ENCODE results near the gene HES7. TPM values are rescaled to one million over a fixed set of nuclear protein-coding genes. Genes with fewer than 3 reads are reported as not detected.

Gene HES7
- total and polyA plus RNA-seq, 9 of the 15 experiments (the other 6 are each of a cell fraction or from before 2014, with no cell fraction given) = 0.03 to 1.7 (median 0.14) TPM; not detected in 1

DNA sequence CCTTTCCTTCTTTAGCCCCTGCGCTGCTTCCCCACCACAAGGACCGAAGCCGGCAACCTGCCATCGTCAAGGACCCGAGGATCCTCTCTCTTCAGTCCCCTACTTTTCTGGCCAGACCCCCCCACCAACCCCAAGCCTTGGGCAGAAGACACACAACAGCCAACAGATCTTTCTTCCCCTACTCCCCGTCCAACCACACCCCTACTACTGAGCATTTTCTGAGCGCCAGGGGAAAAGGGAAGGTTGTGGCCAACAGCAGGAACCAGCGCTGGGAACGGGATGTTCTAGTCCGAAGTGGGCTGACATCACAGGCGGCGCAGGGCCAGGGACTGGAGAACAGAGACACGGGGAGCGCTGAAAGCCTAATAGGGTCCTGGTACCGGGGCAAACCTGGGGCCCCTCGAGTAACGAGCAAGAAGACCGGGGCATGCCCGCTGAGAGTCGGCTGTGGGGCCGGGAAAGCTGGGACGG, 27.8 kb upstream of the HES7 start:
- no peaks in the 10 kb centered on the region for H3K9me1 ChIP-seq (ENCODE audit: control insufficient read depth, insufficient read depth, low read length)
- peak overlapping the region; percentile 78 for H3K27ac ChIP-seq (ENCODE audit: extremely low read depth, low read depth, low read length)
- no peaks in the 10 kb centered on the region for H3K27me3 ChIP-seq (ENCODE audit: control insufficient read depth in 2 of 2, insufficient read depth in 2 of 2, low read length in 2 of 2)
- WGBS (ENCODE audit: insufficient coverage, low coverage, missing lambda C conversion rate) = under 1% methylated on average over 13 of the region's 22 CpGs
- peak overlapping the region; percentile 49 to 95 for H3K9ac ChIP-seq (ENCODE audit: insufficient read depth in 1 of 2, low read depth in 2 of 2, low read length in 2 of 2)
- no TSS peak for BruUV-seq (replicated peaks)
- ChIA-PET CTCF (ENCODE audit: low intra/inter-chr PET ratio) (interaction anchor here (0.6 kb wide), 1 partner anchor 403 kb away, joined by 3 read pairs; no protein-coding TSS in a partner anchor), POLR2A (interaction anchor here (0.7 to 2.8 kb wide), 6 partner anchors 10 to 187 kb away, joined by 3 to 19 read pairs (median 4); no protein-coding TSS in a partner anchor)
- intact Hi-C loops (cut with micrococcal nuclease) (no loop called here), in situ Hi-C loops (cut with MboI) (no loop called here)
- H3K9me3 ChIP-seq (replicated peaks; ENCODE audit: control insufficient read depth, insufficient read depth, low read depth, low read length) = no peaks in the 10 kb centered on the region
- peak overlapping the region; percentile 70 for H2AFZ ChIP-seq (ENCODE audit: low read depth, low read length)
- peak overlapping the region; percentile 89 for H3K4me2 ChIP-seq (ENCODE audit: insufficient read depth, low read length)
- DNase-seq (ENCODE audit: extremely low read depth in 1 of 4, low spot score in 3 of 4) (no peak), ATAC-seq (no peak), FAIRE-seq (peak; percentile 80)
- 0 out of 2 replicates have a peak, but pooled peaks cover 4% of the 10 kb centered on the region for H4K20me1 ChIP-seq (replicated peaks; ENCODE audit: control insufficient read depth, insufficient read depth, low read length)
- H3K79me2 ChIP-seq (ENCODE audit: control insufficient read depth, insufficient read depth, low read length) = peaks cover 43% of the 10 kb centered on the region
- peaks cover 31 to 68% of the 10 kb centered on the region in 2 experiments for H3K4me1 ChIP-seq (replicated peaks in 1 of 2; ENCODE audit: control insufficient read depth in 2 of 2, insufficient read depth in 2 of 2, low read length in 2 of 2)
- H3K4me3 ChIP-seq = peak overlapping the region; percentile 53
- H3K36me3 ChIP-seq (ENCODE audit: control insufficient read depth, insufficient read depth, low read length) = peaks cover 32% of the 10 kb centered on the region; the same call in 2 of the 3 replicates
- no peak for TF ChIP-seq ZNF431 (CRISPR knock-in tag; IDR thresholded peaks at IDR 0.05)
- peak; percentile 8; the same call in 1 of the 2 replicates for TF ChIP-seq PHF8 (IDR thresholded peaks at IDR 0.05; ENCODE audit: borderline replicate concordance, low read length)
- TF ChIP-seq KDM5B (IDR thresholded peaks at IDR 0.05; ENCODE audit: insufficient replicate concordance, low read depth, low read length) = peak; percentile 51
- TF ChIP-seq JUN (IDR thresholded peaks at IDR 0.05; ENCODE audit: borderline replicate concordance, low read depth, low read length) = no peak
- no peak for TF ChIP-seq JUN (CRISPR knock-in tag; IDR thresholded peaks at IDR 0.05; ENCODE audit: borderline replicate concordance)
- 0 out of 4 replicates have a peak, but pooled peaks of 1 of the 2 experiments have one; percentile 1 for TF ChIP-seq FOXA3 (CRISPR knock-in tag; conservative IDR thresholded peaks at IDR 0.05 in 1 of 2, IDR thresholded peaks at IDR 0.05 in 1 of 2)
- TF ChIP-seq, protein P1, sequence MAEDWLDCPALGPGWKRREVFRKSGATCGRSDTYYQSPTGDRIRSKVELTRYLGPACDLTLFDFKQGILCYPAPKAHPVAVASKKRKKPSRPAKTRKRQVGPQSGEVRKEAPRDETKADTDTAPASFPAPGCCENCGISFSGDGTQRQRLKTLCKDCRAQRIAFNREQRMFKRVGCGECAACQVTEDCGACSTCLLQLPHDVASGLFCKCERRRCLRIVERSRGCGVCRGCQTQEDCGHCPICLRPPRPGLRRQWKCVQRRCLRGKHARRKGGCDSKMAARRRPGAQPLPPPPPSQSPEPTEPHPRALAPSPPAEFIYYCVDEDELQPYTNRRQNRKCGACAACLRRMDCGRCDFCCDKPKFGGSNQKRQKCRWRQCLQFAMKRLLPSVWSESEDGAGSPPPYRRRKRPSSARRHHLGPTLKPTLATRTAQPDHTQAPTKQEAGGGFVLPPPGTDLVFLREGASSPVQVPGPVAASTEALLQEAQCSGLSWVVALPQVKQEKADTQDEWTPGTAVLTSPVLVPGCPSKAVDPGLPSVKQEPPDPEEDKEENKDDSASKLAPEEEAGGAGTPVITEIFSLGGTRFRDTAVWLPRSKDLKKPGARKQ (CRISPR knock-in tag; IDR thresholded peaks at IDR 0.05) = no peak
- no peak for TF ChIP-seq NELFE (IDR thresholded peaks at IDR 0.05; ENCODE audit: insufficient read depth, insufficient read length)
- TF ChIP-seq ILK (tag; IDR thresholded peaks at IDR 0.05; ENCODE audit: borderline replicate concordance, low read depth) = no peak
- peak; percentile 14 for TF ChIP-seq CHD1 (IDR thresholded peaks at IDR 0.05; ENCODE audit: low read length)
- 0 out of 2 replicates have a peak, but pooled peaks have one; percentile 23 for TF ChIP-seq KAT7 (CRISPR knock-in tag; IDR thresholded peaks at IDR 0.05; ENCODE audit: borderline replicate concordance)
- TF ChIP-seq SNRNP70 (optimal IDR thresholded peaks at IDR 0.05; ENCODE audit: low read depth, low read length) = no peak
- TF ChIP-seq, protein P2, sequence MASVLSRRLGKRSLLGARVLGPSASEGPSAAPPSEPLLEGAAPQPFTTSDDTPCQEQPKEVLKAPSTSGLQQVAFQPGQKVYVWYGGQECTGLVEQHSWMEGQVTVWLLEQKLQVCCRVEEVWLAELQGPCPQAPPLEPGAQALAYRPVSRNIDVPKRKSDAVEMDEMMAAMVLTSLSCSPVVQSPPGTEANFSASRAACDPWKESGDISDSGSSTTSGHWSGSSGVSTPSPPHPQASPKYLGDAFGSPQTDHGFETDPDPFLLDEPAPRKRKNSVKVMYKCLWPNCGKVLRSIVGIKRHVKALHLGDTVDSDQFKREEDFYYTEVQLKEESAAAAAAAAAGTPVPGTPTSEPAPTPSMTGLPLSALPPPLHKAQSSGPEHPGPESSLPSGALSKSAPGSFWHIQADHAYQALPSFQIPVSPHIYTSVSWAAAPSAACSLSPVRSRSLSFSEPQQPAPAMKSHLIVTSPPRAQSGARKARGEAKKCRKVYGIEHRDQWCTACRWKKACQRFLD (CRISPR knock-in tag; IDR thresholded peaks at IDR 0.05) = no peak
- no peak for TF ChIP-seq ZKSCAN3 (CRISPR knock-in tag; IDR thresholded peaks at IDR 0.05)
- TF ChIP-seq, protein P3, sequence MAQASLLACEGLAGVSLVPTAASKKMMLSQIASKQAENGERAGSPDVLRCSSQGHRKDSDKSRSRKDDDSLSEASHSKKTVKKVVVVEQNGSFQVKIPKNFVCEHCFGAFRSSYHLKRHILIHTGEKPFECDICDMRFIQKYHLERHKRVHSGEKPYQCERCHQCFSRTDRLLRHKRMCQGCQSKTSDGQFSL (CRISPR knock-in tag; IDR thresholded peaks at IDR 0.05) = peak; percentile 15; the same call in 1 of the 2 replicates
- TF ChIP-seq, protein P3 (tag; IDR thresholded peaks at IDR 0.05) = no peak

All from K562 (cell line).